Measurements from ENCODE around the gene DDX5.

DNA sequence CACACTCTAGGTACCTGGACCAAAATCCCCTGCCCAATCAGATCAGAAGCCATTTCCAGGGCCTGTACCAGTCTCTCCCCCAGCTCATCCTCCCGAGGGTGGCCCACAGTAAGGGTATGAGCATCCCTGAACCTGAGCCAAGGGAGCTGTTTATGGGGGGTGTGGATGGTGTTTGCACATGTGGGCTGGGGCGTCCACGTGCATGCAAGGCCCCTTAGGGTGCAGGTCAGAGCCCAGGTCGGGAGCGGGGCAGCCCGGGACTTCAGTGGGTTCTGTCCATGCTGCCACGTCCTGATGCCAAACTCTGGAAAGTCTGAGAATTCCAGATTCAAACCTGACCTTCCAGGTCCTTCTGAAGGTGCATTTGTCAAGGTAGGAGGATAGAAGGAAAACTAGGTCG lies 47.3 kb downstream of the DDX5 start:
- TF ChIP-seq, protein P1, sequence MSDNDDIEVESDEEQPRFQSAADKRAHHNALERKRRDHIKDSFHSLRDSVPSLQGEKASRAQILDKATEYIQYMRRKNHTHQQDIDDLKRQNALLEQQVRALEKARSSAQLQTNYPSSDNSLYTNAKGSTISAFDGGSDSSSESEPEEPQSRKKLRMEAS (IDR thresholded peaks at IDR 0.05; ENCODE audit: low read depth), result no peak
- TF ChIP-seq, protein P2, sequence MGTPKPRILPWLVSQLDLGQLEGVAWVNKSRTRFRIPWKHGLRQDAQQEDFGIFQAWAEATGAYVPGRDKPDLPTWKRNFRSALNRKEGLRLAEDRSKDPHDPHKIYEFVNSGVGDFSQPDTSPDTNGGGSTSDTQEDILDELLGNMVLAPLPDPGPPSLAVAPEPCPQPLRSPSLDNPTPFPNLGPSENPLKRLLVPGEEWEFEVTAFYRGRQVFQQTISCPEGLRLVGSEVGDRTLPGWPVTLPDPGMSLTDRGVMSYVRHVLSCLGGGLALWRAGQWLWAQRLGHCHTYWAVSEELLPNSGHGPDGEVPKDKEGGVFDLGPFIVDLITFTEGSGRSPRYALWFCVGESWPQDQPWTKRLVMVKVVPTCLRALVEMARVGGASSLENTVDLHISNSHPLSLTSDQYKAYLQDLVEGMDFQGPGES (IDR thresholded peaks at IDR 0.05; ENCODE audit: low read depth, low read length), result no peak
